COLO668 (cell line): ENCODE data around the gene INTS1.
"Not testable (repeated sequence)": the region's sequence is repeated elsewhere in the genome, so short reads cannot be mapped to it uniquely, and the experiment has no call there.

Experiments used
- DNase-seq: peaks from one replicate; lab custom pipeline; 2025; ENCODE audit not compliant: unreplicated experiment; lab: John Stamatoyannopoulos, UW

The INTS1 gene

DNA sequence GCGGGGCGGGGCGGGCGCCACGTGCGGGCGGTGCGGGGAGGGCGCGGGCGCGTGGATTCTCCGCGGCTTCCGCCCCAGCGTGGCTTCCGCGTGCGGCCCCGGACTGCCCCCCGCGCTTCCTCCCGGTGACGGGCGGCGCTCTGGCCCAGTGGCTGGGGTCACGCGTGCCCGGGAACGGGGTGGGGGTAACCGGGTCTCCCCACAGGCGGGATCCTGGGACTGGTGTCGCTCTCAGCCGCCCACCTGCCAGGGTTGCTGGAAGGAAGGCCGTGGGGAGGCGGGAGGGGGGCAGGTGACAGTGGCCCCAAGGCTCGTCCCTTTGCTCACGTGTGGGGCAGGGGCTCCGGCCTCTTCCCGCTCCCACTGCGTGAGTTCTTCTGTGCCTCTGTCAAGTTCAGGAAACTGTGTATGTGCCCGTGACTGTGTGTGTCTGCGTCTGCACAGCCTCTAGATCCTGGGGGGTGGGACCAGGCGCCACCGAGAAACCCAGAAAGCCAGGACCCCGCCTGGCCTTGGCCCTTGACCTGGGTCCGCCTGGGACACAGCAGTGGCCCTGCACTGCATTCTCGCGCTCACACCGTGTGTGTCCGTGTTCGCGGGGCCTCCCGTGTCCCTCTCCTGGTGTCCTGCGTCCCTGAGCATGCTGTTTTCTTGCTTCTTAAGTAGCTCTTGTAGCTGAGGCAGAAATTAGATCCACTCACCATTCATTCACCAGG lies 27.2 kb upstream of the INTS1 start:
- DNase-seq, result peak; percentile 60

DNA sequence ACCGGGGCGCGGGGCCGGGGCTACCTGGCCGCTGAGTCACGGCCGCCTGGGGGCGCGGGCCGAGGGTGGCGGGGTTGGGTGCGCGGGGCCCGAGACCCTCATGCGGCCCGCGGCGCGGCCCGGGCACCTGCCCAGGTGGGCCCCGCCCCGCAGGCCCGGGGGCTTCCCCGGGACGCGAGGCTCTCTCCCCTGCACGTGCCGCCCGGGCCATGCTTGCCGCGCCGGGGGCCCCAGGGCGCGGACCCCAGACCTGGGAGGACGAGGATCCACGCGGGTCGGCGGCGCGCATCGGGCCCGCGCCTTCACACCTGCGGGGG lies 26.7 kb upstream of the INTS1 start:
- peak; percentile 76 for DNase-seq

DNA sequence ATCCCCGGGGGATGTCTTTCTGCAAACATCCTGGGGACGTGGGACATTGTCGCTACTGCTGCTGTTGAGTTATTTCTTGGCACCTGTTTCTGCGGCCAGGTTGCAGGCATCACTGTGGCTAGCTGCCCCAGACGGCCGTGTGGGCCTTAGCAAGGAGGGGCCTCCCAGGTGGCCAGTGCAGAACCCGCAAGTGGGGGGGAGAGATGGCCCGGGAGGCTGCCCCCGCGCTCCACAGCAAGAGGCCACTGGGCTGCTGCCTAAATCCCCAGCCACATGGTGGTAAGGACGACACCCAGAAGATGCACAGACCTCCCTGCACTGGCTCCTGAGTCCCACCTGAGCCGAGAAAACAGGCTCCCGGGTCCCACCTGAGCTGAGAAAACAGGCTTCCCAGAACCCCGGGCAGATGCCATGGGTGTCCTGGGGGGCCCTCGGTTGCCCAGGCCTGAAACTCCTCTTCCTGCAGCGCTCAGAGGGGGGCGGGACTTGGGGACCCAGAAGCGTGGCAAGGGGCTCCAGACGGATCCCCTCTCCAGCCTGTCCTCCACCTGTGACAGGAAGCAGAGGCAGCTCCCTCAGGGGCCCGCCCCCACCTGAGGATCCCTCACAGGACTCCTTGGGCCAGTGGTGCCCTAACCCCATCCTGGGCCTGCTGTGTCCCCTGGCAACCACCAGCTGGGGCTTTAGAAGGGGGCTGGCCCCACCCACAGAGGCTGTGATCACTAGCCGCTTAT lies 25.4 kb upstream of the INTS1 start:
- DNase-seq, result no peak

DNA sequence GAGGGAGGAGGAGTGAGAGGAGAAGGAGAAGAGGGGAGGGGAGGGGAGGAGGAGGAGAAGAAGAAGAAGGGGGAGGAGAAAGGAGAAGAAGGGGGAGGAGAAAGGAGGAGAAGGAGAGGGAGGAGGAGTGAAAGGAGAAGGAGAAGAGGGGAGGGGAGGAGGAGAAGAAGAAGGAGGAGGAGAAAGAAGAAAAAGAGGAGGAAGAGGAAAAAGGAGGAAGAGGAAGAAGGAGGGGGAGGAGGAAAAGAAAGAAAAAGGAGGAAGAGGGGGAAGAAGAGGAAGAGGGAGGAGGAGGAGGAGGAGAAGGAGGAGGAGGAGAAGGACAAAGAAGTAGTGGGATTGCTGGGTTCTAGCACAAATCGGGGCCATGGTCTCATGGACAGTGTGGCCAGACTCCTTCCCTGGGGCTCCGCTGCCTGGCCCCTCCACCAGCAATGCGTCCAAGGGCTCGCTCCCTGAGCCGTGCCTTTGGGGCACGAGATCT lies 22.1 kb upstream of the INTS1 start:
- no peak for DNase-seq

- DNase-seq, result no peak
Measured at GRCh38 chr7:1525409-1525808, 21.2 kb upstream of the INTS1 start.

DNA sequence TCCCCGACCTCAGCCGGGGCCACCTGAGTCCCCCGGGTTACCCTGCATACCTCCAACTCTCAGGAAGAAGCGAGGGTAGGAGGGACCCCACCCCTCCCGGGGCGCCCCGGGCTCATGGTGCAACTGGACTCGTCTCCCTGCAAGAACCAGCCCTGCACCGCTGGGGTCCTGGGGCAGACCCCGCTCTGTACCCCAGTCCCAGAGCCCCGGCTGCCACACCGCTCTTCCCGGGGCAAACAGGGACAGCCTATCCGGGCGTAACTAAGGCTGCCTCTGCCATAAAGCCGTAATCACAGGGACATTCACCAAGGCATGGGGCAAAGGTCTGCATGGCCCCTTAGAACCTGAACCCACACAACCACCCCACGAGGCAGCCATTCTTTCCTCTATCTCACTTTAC lies 19.7 kb upstream of the INTS1 start:
- DNase-seq, result no peak

- no peak for DNase-seq
Measured at GRCh38 chr7:1523208-1523607, 19.0 kb upstream of the INTS1 start.

DNA sequence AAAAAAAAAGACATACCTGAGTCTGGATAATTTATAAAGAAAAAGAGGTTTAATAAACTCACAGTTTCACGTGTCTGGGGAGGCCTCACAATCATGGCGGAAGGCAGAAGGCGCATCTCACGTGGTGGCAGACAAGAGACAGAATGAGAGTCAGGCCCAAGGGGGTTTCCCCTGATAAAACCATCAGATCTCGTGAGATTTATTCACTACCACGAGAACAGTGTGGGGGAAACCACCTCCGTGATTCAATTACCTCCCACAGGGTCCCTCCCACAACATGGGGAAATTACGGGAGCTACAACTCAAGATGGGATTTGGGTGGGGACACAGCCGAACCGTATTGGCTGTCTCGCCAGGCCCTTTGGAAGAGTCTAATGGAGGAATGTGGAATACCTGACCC lies 17.3 kb upstream of the INTS1 start:
- DNase-seq, result no peak

DNA sequence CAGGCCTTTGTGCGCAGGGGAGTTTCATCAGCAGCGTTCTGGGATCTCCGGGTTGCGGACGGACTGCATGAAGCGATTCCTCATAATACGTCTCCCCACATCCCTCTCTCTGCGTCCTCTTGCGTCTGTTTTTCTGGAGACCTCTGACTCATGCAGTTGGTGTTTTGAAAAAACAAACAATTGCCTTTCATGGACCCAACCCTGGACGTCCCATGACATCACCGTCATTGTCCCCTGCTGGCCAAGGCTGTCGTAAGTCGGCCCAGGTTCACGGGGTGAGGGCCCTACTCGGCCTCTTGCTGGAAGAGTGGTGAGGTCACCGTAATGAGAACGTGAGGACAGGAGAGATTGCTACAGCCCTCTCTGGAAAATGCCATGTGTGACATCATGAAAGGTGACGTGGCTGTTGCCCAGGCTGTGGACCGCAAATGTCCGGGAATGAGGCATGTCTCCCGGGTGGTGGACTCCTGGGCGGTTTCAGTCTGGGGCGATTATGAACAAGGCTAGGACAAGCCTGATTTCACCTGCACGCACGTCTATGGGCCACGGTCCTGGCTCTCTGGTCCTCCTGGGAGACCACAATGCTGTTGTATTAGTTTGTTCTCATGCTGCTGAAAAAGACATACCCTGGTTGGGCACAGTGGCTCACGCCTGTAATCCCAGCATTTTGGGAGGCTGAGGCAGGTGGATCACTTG lies 16.5 kb upstream of the INTS1 start:
- DNase-seq, result peak; percentile 62

DNA sequence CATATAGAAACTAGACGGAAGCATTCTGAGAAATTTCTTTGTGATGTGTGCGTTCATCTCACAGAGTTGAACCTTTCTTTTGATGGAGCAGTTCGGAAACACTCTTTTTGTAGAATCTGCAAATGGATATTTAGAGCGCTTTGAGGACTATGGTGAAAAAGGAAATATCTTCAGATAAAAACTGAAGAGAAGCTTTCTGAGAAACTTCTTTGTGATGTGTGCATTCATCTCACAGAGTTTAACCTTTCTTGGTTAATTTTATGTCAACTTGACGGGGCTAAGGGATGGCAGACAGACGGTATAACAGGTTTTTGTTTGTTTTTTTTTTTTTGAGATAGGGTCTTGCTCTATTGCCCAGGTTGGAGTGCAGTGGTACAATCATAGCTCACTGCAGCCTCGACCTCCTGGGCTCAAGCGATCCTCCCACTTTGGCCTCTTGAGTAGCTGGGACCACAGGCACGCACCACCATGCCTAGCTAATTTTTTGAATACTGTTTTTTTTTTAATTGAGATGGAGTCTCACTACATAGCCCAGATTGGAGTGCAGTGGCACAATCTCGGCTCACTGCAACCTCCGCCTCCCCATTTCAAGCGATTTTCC lies 15.2 kb upstream of the INTS1 start:
- DNase-seq, result not testable (repeated sequence)

GRCh38 chr7:1516586-1517251 lies 12.5 kb upstream of the INTS1 start:
- DNase-seq, result no peak

- DNase-seq, result not testable (repeated sequence)
Measured at GRCh38 chr7:1515509-1515967, 11.3 kb upstream of the INTS1 start.

- DNase-seq, result no peak
Measured at GRCh38 chr7:1514995-1515401, 10.8 kb upstream of the INTS1 start.

DNA sequence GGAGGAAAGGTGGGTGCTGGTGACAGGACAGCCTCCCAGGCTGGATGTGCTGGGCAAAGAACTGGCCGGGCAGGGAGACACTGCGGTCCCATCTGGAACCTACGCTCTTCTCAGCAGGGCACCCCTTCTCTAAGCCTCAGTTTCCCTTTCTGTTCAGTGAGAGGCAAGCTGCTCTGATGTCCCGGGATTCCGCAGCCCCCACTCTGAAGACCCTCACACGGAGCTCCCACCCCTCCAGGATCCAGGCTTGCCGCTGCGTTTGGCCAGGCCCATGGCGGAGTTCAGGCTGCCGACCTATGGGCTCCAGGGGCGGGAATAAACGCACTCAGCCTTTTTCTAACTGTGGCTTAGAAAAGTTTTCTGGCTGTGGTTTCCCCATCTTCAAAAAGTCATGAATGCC lies 10.2 kb upstream of the INTS1 start:
- DNase-seq, result no peak

DNA sequence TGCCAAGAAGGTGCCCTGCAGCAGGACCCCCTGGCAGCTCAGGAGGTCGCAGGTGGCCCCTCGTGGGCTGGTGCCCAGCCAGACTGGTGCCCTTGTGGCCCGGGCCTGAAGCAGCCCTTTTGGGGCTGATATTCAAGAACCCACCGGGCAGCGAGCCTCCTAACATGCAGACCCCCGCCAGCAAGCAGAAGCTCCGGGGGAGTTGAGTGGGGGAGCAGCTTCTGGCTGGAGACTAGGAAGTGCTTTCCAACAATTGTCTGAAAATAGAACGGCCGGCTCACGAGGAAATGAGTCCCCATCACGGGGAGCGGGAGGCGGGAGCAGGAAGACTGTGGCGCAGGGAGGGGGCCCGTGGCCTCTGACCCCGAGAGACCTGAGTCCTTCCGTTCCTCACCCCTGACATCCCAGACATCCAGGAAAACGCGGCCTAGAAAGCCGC lies 9.5 kb upstream of the INTS1 start:
- no peak for DNase-seq

DNA sequence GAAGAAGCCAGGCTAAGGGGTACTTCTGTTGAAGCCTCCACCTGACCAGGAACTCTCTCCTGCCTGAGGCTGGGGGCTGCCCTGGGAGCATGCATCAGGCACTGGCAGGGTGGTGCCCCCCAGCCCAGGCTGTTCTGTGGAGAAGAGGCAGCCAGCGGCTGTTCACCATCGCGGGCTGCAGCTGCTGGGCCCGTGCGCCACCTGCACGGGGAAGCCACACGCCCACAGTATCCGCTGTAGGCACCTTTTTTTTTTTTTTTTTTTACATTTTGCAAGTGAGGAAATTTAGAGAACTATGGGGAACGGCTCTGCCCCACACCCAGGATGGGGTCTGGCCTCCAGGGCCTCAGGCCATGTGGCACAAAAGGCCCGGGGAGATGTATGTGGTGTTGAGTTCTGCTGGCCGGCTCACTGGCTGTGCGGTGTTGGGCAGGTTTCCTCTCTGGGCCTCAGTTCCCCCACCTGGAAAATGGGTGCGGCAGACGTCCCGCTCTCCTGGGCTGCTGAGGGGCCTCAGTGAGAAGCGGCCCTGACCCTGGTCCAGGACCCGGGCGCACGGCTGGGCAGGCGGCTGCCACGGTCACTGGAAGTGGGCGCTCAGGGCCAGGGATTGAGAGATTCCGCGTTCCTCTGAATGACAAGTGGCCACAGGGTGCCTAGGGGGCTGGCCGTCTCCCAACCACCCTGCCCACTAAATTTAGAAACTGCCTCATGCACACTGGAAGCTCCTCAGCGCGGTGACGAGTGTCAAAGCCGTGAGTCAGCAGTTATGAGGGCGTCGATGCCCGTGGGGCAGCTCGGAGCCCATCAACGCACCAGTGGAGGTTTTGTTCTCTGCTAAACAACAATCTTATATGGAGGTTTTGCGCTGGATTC lies 8.8 kb upstream of the INTS1 start:
- peak; percentile 46 for DNase-seq

DNA sequence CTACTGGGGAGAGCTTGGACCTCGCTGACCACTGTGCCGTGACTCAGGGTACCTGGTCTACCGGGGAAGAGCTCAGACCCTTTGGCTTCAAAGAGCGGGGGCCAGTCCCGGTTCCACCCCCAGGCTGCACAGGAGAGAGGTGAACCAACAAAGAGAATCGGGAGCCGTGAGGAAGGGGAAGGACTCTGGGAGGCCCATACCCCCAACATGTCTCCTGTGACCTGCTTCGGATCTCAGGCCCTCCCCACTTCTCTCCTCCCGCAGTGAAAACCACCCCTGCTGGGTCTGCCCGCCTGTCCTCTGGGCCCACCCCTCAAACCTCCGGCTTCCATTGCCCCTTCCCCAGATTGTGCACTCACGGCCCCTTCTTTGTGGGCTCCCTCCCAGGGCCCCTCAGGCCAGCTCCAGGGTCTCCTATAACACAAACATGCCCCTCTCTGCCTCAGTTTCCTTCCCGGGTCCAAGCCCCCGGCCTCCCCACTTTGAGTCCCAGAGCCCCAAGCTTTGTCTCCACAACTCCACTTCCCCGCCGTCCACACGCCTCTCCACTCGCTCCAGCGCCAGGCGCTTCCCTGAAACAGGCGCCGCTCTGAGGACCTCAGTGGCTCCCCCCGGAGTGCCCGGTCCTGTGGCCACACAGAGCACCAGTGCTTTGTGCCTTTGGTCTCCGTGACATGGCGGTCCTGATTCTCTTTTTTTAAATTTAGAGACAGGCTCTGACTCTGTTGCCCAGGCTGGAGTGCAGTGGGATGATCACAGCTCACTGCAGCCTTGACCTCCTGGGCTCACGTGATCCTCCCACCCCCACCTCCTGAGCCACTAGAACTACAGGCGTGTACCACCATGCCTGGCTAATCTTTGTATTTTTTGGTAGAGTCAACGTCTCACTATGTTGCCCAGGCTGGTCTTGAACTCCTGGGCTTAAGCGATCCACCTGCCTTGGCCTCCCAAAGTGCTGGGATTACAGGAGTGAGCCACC lies 7.5 kb upstream of the INTS1 start:
- no peak for DNase-seq

GRCh38 chr7:1510780-1511154 lies 6.6 kb upstream of the INTS1 start:
- DNase-seq, result no peak

DNA sequence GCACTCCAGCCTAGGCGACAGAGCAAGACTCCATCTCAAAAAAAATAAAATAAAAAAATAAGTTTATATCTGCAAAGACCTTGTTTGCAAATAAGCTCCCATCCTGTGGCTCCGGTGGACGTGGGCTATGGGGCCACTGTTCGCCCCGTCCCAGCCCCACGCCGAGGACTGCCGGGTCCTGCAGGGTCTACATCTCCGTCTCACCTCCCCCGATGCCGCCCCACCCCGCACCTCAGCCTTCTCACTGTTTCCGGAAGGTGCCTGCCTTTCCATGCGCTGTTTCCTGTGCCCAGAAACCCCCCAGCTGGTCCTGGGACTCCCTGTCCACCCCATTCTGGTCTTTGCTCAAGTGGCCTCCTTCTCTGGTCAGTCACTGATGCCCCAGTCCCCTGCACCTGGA lies 5.0 kb upstream of the INTS1 start:
- DNase-seq, result no peak
